HG03060 (cell line): ENCODE results near the gene CNOT6.
A peak's percentile ranks its signal among the peaks of the same experiment; 100 is the strongest.
"Not testable (repeated sequence)": the region's sequence is repeated elsewhere in the genome, so short reads cannot be mapped to it uniquely, and the experiment has no call there.

Experiments
- ATAC-seq: cut with Tn5 transposase; IDR thresholded peaks from one replicate; pipeline ENCODE4 v1.9.1; 2021; ENCODE audit warnings: low read depth, moderate number of reproducible peaks; ENCODE audit not compliant: unreplicated experiment

The CNOT6 gene

DNA sequence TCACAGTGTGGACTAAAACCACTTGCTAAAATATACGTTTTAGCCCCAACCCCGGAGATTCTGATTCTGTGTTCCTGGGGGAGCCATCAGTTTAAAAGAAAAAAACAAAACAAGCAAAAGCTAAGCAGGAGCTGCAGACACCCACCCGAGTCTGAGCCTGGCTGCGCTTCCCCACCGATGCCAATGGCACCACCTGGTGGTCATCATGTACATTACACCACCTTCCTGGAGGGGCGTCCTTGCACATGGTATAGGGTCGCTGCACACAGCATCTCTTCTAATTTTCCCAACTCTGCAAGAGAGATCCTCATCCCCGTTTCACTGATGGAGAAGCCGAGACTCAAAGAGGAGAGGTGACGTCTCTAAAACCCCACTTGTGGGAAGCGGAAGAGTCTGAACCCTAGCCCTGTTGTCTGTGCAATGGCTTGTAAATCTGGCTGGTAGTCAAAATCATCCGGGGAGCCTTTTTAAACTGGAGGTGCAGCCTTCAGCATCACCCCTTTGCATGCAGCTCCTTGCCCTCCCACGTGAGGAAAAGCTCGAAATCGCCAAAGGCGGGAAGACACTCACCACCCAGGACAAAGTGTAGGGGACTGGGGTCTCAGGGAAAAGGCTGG is 23.1 kb upstream of the CNOT6 start:
- no peak for ATAC-seq

DNA sequence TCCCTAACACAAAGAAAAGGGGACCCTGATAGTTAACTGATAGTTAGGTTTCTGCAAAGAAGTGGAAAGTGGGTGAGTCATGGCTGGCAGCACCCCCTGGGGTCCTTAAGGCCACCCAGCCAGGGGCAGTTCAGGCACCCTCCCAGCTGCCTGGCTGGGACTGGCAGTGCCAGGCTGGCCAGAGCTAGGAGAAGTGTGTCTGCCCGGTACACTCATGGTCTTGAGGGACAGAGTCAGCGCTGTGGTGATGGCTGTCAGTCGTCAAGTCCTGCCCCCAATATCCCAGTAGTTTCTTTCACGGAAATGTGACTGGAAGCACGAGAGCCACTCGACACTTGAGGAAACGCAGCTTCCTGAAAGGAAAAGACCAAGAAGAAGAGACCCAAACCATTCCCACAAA is 22.3 kb upstream of the CNOT6 start:
- no peak for ATAC-seq

DNA sequence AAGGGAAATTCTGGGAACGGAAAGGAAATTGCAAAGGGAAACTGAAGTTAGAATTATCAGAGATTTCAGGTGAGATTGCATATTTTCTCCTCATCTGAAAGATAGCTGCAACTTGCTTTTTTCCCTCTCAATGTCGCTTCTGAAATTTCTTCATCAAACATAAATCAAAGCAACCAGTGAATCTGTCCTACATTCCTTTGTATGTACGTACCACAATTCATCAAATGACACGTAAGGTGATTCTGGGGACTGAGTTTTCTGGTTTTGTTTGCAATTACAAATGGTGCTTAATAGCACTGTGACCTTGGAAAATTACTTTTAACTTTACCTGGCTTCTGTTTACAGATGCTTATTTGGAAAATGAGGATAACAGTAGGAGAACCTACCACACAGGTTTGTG is 21.9 kb upstream of the CNOT6 start:
- no peak for ATAC-seq

DNA sequence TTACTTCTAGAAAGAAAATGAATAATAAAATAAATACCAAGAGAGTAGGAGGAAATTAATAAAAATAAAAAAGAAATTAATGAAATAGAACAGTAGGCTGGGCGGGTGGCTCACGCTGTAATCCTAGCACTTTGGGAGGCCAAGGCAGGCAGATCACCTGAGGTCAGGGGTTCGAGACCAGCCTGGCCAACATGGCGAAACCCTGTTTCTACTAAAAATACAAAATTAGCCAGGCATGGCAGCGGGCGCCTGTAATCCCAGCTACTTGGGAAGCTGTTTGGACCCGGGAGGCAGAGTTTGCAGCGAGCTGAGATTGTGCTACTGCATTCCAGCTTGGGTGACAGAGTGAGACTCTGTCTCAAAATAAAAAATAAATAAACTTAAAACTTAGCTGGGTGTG is 20.8 kb upstream of the CNOT6 start:
- not testable (repeated sequence) for ATAC-seq

DNA sequence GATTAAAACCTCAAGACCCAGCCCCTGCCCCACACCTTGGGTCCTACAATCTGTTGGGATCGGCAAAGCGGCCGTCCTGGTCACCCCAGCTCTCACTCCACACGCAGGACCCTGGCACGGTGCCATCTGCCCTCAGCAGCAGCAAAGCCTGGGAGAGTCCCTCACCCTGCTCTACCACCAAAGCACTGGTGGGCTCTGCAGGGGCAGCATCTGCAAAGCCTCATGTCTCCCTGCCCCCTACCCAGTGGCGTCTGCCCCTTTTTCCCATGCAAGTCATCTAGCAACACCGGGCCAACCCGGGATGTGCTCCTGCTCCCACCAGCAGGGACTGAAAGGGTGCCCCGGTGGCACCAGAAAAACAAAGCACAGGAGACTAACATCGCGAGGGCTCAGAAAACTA is 19.6 kb upstream of the CNOT6 start:
- ATAC-seq: no peak

DNA sequence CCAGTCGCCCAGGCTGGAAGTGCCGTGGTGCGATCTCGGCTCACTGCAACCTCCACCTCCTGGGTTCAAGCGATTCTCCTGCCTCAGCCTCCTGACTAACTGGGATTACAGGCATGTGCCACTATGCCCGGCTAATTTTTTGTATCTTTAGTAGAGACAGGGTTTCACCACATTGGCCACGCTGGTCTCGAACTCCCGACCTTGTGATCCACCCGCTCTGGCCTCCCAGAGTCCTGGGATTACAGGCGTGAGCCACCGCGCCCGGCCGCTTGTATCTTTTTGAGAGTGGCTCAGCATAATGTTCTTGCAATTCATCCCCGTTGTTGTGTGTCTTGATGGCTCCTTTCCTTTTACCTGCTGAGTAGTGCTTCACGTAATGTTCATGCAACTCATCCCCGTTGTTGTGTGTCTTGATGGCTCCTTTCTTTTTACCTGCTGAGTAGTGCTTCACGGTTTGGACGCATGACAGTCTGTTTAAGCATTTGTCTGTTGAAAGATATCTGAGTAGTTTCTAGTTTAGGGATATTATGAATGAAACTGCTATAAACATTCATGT is 18.1 kb upstream of the CNOT6 start:
- not testable (repeated sequence) for ATAC-seq

DNA sequence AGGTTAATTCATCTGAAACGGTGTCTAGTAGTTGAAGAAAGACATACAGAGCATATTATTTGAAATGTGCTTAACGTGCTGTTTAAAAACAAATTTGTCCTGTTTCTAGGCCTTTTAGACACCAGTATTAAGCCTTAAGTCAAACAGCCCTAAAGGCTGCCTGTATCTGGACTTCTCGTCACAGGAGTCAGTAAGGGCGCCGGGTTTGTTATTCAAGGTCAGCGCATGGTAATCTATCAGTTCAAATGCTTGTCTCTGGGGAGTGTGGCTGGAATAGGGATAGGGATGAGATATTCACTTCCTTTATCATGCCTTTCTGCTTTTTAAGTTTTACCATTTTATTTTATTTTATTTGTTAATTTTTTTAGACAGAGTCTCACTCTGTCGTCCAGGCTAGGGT is 9.4 kb upstream of the CNOT6 start:
- ATAC-seq: no peak

DNA sequence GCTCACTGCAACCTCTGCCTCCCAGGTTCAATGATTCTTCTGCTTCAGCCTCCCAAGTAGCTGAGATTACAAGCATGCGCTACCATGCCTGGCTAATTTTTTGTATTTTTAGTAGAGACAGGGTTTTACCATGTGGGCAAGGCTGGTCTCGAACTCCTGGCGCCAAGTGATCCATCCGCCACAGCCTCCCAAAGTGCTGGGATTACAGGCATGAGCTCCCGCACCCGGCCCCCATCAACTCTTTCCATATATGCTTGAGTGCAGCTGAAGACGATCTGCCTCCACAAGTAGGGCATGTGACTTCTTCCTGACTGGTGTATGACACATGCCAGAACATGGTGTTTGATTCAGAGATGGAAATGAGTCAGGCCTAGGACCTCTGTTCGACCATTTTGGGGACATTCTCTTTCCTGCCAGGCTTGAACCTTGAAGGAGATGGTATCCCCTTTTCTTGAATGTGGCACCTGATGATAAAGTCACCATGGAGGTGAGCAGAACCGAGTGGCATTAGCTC is 7.5 kb upstream of the CNOT6 start:
- no peak for ATAC-seq

DNA sequence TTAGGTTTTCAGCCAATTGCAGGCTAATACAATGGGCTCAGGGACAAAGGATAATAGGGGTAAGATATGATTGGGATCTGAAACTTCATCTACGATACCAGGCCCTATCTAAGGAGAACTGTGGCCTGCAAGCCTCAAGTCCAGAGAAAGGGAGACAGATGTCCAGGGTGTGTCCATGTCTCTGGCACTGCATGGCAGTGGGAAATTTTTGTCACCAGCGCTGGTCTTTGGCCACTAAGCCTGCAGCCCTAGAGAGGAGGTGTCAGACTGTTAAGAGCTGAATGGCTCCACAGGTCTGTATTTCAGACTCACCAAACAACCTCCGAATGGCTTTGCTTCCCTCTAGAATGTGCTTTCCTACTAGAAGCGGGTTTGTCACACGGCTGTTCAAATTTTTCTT is 6.6 kb upstream of the CNOT6 start:
- no peak for ATAC-seq

DNA sequence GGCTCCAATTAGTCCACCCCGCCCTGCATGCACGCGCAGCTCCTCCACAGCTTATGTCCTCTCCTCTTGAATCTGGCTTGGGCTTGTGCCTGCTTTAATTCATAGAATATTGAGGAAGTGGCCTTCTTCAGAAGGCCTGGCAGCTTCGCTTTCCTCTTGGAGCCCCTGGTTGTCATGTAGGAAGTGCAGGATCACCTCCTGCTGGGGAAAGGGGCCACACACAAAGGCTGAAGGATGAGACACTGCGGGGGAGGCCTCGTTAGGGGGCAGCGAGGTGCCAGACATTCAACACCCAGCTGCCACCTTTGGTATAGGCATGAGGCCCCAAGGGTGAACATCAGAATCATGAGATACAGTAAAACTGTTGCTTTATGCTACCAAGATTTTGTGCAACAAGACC is 2.7 kb upstream of the CNOT6 start:
- no peak for ATAC-seq

DNA sequence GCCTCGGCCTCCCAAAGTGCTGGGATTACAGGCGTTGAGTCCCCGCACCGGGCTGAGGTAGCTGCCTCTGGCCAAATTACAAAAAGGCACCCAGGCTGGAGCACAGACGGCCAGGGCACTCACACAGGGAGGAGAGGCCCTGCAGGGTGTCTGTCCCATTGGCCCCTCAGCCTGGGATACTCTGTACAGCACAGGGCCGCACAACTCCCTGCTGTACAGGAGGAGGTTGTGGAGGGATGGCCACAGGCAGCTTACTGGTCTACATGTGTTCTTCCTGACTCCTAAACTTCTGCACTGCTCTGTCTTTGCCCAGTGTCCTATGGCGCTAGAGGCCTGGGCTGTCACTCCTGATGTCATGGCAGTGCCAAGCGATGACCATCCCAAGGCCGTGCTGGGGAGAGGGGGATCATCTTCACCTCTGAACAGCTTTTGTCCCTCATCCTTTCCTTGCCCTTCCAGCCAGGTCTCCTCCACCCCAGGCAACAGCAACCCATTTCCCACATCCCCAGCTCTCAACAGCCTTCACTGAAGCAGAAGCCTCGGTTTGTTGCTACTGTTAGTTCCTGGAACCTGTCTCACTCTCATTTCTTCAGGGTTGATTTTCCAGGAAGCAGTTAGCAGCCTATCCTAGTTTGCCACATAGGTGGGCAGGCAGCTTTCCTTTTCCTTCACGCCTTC is 1.8 kb upstream of the CNOT6 start:
- no peak for ATAC-seq

DNA sequence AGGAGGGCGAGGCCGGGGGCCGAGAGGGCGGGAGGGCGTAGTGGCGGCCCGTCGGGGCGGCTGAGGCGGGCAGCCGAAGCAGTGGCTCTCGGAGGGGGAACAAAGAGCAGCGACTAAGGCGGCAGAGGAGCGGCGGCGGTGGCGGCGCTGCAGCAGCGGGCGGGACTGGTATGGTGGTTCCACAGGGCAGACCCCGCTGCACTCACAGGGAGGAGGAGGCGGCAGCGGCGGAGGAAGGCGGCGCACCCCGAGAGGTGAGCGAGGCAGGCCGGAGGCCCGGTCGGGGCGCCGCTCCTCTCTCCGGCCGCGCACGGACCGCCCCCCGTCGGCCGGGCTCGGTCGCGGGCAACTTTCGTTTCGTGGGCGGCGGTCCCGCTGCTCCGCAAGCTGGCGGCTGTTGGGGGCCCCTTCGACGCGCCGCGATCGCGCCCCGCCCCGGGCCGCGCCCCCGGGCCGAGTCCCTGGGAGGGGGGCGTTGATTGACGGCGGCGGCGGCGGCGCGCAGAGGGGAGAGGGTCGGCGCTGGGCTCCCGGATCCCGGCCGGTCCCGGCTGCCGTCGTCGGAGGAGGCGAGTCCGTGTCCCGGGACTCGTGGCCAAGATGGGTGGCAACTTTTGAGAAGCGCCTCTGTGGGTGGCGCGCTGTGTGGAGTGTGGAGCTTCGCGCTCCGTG is 467 bp downstream of the CNOT6 start:
- peak; percentile 13 for ATAC-seq

DNA sequence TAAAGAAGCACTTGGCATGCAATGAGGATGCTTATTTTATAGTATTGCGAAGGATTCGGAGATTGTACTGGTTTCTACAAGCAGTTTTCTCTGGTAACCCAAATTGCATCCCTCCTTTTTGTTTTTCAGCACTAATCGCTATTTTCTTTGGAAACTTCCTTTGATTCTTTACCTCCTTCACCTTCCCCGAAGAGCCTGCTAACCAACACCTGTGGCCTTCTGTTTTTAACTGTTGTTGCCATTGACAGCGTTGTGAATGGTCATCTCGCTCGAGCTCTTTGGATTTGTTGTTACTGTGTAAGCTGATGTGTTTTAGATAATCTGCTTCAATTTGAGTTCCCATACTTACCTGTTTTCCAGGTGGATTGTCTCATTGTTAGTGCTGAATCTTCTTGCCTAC is 1.1 kb downstream of the CNOT6 start:
- no peak for ATAC-seq

DNA sequence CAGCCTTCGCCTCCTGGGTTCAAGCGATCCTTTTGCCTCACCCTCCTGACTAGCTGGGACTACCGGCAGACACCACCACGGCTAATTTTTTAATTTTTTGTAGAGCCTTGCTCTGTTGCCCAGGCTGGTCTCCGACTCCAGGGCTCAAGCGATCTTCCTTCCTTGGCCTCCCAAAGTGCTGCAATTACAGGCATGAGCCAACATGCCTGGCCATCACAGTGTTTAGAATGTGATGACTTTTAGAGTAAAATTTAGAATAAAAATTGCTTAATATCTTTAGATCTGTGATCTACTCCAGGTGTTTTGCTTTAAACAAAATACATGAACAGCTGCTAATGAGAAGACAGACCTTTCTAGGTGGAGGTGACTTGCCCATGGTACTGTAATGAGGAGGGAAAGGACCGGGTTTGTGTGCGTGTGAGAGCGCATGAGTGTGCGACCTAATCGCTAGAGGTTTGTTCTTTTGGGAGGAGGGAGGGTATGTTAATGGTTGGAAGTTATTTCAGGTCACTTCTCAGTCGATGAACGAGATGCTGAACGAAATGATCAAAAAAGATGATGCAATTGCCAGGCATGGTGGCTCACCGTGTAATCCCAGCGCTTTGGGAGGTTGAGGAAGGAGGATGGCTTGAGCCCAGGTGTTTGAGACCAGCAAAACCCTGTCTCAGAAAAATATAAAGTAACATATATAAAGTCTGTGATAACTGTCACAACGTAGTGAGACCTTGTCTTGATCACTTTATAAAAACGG is 2.0 kb downstream of the CNOT6 start:
- no peak for ATAC-seq

DNA sequence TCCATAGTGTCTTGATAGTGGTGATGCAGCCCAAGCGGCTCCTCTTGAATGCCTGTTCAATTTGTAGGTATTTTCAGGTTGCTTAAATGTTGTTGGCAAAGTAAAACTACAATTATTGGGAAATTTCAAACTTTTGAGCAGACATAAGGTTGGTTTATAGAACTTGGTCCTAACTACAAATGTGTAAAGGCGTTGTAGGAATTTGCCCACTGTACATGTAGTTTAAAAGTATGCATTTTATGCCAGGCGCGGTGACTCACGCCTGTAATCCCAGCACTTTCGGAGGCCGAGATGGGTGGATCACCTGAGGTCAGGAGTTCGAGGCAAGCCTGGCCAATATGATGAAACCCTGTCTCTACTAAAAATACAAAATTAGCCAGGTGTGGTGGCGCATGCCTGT is 2.6 kb downstream of the CNOT6 start:
- ATAC-seq: not testable (repeated sequence)

DNA sequence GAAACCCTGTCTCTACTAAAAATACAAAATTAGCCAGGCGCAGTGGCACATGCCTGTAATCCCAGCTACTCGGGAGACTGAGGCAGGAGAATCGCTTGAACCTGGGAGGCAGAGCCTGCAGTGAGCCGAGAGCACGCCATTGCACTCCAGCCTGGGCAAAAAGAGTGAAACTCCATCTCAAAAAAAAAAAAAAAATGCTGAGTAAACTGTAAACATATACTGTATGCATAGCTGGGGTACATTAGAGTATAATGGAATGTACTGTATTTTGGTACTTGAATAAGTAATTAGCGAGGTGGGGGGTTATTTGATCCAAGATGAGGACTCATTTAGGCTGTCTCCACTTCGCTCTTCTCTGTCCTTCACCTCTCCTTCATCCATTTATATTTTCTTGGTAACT is 3.7 kb downstream of the CNOT6 start:
- not testable (repeated sequence) for ATAC-seq

DNA sequence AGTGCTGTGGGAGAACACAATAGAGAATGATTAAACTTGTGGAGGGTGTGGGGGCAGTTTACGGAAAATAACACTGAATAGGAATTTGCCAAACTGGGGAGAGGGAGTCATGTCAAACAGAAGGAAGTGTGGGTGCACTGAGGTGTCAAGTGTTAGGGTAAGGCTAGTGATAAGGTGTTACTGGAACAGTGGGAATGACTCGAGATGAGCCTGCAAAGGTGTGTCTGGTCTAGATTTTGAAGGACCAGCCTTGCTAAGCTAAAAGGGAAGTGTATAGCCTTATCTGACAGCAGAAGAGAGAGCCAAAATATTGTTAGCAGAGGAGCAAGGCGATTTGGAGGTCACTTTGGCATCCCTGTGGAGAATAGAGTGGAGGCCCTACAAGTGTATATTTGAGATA is 4.2 kb downstream of the CNOT6 start:
- no peak for ATAC-seq

DNA sequence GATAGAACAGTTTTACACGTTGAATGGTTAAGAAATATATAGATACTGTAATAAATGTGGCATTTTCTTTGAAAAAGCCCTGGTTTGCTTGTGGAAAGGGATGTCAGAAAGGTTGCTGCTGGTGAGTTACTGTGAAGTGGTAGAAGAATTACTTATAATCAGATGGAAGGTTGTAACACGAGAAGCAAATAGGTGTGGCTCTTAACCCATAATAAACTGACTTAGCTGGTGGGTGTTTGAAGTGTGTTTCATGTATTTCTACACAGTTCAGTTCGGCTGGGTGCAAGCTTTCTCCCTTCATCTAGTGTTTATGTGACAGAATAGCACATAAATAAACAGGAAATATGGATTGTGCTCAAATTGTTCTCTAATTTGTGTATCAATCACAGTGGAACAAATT is 5.5 kb downstream of the CNOT6 start:
- ATAC-seq: no peak

DNA sequence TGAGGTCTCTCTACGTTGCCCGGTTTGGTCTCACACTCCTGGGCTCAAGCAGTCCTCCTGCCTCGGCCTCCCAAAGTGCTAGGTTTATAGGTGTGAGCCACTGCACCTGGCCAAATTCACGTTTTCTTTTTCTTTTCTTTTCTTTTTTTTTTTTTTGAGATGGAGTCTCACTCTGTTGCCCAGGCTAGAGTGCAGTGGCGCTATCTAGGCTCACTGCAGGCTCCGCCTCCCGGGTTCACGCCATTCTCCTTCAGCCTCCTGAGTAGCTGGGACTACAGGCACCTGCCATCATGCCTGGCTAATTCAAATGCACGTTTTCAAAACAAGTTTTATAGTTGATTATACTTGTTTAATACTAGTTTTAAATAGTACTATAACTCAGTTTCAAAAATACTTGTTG is 6.1 kb downstream of the CNOT6 start:
- ATAC-seq: not testable (repeated sequence)

DNA sequence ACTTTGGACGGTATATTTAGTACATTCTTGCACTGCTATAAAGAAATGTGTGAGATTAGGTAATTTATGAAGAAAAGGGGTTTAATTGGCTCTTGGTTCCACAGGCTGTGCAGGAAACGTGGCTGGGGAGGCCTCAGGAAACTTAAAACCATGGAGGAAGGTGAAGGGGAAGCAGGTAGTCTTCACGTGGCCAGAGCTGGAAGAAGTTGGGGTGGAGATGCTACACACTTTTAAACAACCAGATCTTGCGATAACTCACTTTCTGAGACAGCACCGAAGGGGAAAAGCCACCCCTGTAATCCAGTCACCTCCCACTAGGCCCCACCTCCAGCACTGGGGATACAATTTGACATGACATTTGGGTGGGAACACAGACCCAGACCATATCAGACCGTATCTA is 13.5 kb downstream of the CNOT6 start:
- no peak for ATAC-seq

DNA sequence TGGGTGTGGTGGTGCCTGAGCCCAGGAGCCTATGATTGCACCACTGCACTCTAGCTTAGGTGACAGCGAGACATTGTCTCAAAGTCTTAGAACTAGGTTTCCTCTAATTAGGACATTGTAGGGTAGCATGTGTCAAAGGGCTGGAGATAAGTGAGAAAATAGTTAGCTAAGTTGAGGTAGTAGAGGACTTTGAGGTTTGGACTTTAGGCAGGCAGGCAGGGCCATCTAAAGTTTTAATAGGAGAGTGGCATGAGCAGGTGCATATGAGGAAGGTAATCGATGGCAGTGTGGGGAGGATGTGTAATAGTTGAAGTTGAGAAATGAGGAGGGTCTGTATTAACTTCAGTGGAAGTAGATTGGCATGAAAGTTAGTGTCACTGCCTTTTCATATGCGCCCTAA is 21.1 kb downstream of the CNOT6 start:
- ATAC-seq: no peak
